Erythroblast (primary cell): ENCODE results near the gene URI1.
"Not testable (repeated sequence)": the region's sequence is repeated elsewhere in the genome, so short reads cannot be mapped to it uniquely, and the experiment has no call there.

Experiments
- DNase-seq, 2 experiments: peaks; one replicate each; lab custom pipeline; 2025; lab: John Stamatoyannopoulos, UW
- GATA1 ChIP-seq: IDR thresholded peaks from 2 replicates; pipeline ENCODE4 v1.6.1; 2011; ENCODE audit warnings: low read depth, mild to moderate bottlenecking, control low read depth, low read length, moderate library complexity
- POLR2A ChIP-seq: IDR thresholded peaks from 2 replicates; pipeline ENCODE4 v1.6.1; 2011; ENCODE audit warnings: mild to moderate bottlenecking, low read length

Gene URI1

GRCh38 chr19:29947871-29948270 lies 5.8 kb downstream of the URI1 start:
- no peak for DNase-seq

GRCh38 chr19:29948759-29949470 lies 6.9 kb downstream of the URI1 start:
- not testable (repeated sequence) for DNase-seq

More at GRCh38 chr19:29947871-29948270, 5.8 kb downstream of the URI1 start:
- TF ChIP-seq GATA1 (no peak), POLR2A (no peak)

DNA sequence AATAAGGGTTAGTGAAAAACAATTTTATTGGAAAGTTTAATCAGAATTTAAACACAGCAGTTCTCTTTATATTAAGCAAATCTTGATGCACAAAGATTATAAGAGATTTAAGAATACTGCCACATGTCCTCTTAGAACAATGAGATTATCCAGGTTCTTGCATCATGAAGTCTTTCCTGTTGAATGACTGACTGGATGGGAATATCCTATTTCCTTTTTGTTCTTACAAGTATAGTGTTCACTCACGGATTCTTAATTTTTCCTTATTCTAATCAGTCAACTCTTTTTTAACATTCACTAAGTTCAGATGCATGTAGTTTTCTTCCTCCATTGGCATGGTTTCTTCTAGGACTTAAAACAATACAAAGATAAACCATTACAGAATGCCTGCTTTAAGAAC lies 10.1 kb downstream of the URI1 start:
- DNase-seq = no peak
- TF ChIP-seq GATA1 (no peak), POLR2A (no peak)

GRCh38 chr19:29952646-29953045 lies 10.6 kb downstream of the URI1 start:
- TF ChIP-seq GATA1 = no peak
- TF ChIP-seq POLR2A = no peak
- DNase-seq = no peak

GRCh38 chr19:29953352-29954247 lies 11.6 kb downstream of the URI1 start:
- TF ChIP-seq GATA1 (no peak), POLR2A (no peak)
- peak in 1 of 2 experiments; percentile 17 for DNase-seq

- TF ChIP-seq GATA1 (no peak), POLR2A (no peak)
- no peak for DNase-seq
Observed at GRCh38 chr19:29956855-29957254, 14.8 kb downstream of the URI1 start.

GRCh38 chr19:29961311-29961710 lies 19.3 kb downstream of the URI1 start:
- DNase-seq = no peak
- TF ChIP-seq GATA1 (no peak), POLR2A (no peak)

GRCh38 chr19:29962793-29963192 lies 20.8 kb downstream of the URI1 start:
- TF ChIP-seq POLR2A (no peak), GATA1 (no peak)
- no peak for DNase-seq

- no peak for TF ChIP-seq GATA1
- TF ChIP-seq POLR2A = no peak
Observed at GRCh38 chr19:29963576-29963975, 21.5 kb downstream of the URI1 start.

DNA sequence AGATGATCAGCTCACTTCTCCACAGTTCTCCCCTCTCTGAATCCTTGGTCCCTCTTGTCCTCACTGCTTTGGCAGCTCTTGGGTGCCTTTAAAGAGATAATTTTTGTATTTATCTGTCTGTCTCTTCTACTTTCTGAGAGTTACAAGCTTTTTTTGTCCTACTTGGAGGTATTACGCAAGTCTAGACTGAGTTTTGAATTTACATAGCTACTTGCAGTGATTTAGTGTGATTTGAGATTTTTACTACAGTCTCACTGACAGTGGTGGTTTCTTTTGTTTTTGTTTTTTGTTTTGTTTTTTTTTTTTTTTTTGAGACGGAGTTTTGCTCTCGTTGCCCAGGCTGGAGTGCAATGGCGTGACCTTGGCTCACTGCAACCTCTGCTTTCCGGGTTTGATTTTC lies 22.1 kb downstream of the URI1 start:
- DNase-seq = no peak
- TF ChIP-seq POLR2A (no peak), GATA1 (no peak)

More at GRCh38 chr19:29963576-29963975, 21.5 kb downstream of the URI1 start:
- DNase-seq = no peak

GRCh38 chr19:29965492-29965891 lies 23.5 kb downstream of the URI1 start:
- no peak for DNase-seq

GRCh38 chr19:29966142-29966541 lies 24.1 kb downstream of the URI1 start:
- DNase-seq = peak in 1 of 2 experiments; percentile 30

More at GRCh38 chr19:29965492-29965891, 23.5 kb downstream of the URI1 start:
- TF ChIP-seq POLR2A = no peak
- no peak for TF ChIP-seq GATA1

DNA sequence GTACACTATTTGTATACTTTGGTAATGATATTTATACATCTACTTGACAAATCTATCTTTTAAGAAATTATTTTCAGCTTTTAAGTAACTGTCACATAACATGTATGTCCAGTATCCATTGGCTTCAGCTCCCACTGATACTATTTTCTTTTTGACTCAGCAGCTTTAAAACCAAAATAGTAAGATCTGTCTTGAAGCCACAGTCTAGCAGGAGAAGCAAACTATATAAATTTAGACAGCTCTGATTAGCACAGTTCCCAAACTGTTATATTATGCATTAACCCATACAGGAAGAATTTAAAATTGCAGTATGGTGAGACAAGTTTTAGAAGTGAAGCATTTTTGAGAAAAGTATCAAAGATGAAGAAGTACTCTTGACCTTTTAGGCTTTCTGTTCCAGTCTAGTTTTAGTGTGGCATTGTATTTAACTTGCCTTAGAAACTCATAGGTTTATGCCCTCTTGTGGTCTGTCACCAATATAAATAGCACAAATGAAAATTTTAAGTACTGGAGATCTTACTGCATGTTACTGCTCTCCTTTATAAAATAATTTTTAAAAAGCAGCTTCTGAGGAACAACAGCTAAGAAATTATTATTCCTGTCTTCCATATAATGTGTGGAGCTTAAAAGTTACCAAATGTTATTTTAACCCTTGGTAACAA lies 24.7 kb downstream of the URI1 start:
- TF ChIP-seq POLR2A = no peak
- no peak for TF ChIP-seq GATA1
- peak; percentile 31 to 33 for DNase-seq

GRCh38 chr19:29967623-29968022 lies 25.6 kb downstream of the URI1 start:
- peak; percentile 81 to 88 for DNase-seq
- TF ChIP-seq GATA1 (no peak), POLR2A (no peak)
